DMS79 (cell line): ENCODE data around the gene GJC2.
A peak's percentile ranks its signal among the peaks of the same experiment; 100 is the strongest.

ENCODE experiments used
- DNase-seq: peaks from one replicate; lab custom pipeline; 2025; lab: John Stamatoyannopoulos, UW

Gene GJC2

DNA sequence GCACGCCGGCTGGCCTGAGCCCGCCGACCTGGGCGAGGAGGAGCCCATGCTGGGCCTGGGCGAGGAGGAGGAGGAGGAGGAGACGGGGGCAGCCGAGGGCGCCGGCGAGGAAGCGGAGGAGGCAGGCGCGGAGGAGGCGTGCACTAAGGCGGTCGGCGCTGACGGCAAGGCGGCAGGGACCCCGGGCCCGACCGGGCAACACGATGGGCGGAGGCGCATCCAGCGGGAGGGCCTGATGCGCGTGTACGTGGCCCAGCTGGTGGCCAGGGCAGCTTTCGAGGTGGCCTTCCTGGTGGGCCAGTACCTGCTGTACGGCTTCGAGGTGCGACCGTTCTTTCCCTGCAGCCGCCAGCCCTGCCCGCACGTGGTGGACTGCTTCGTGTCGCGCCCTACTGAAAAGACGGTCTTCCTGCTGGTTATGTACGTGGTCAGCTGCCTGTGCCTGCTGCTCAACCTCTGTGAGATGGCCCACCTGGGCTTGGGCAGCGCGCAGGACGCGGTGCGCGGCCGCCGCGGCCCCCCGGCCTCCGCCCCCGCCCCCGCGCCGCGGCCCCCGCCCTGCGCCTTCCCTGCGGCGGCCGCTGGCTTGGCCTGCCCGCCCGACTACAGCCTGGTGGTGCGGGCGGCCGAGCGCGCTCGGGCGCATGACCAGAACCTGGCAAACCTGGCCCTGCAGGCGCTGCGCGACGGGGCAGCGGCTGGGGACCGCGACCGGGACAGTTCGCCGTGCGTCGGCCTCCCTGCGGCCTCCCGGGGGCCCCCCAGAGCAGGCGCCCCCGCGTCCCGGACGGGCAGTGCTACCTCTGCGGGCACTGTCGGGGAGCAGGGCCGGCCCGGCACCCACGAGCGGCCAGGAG, 8.6 kb downstream of the GJC2 start:
- no peak for DNase-seq

DNA sequence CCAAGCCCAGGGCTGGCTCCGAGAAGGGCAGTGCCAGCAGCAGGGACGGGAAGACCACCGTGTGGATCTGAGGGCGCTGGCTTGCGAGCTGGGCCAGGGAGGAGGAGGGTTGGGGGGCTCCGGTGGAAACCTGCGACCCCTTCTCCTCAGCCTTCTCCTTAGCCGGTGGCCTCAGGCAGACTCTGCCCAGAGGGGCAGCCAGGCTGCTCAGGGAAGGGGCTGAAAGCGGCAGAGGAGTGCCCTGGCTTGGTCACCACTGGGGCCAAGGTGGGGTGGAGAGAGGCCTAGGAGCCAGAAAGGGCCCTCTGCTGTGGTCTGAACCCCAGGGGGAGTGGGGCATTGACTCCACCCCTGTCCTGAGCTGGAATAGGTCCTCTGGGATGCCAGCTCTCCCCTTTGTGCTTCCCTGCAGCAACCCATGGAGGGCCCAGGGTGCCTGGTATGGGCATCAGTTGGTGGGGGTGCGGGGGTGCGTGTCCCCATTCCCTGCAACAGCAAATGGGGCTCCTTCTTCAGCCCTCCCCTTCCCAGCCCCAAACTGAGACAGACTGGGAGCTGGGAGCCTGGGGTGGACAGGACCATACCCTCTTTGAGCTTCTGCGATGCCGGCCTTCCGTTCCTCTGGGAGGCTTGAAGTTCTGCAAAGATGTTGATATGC, 9.4 kb downstream of the GJC2 start:
- no peak for DNase-seq

DNA sequence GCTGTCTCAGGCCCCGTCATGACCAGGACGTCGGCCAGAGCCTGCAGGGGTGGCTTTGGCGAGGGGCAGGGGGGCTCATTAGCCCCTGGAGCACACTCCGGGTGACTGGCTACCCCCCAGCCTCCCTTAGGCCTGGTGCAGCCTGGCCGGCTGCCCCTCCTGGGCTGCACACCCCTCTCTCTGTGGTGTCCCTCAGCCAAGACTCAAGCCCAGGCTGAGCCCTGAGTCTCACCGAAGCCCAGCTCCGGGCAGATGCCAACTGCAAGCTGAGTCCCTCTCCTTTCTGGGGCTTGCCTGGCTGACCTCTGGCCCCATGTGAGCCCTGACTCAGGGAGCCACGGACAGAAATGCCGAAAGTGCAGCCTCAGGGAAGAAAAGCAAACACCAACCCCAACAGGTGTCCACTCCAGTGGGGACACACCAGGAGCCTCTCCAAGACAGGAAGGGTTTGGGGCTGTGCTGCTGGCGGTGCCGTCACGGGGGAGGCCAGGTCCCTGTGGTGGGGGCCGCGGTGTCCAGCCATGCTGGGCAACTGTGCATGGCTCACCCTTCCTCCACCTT, 10.6 kb downstream of the GJC2 start:
- no peak for DNase-seq

DNA sequence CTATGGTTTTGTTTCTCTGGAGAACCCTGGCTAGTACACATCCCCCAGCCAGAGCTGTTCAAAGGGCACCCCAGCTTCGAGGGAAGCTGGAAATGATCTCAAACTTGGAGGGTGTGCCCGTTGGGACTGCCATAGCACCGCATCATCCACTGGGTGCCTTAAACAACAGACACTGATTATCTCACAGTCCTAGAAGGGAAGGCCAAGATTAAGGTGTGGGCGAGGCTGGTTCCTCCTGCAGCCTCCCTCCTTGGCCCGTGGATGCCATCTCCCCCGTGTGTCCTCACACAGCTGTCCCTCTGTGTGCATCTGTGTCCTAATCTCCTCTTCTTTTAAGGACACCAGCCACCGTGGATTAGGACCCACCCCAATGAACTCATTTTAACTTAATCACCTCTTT, 11.6 kb downstream of the GJC2 start:
- DNase-seq, result no peak

DNA sequence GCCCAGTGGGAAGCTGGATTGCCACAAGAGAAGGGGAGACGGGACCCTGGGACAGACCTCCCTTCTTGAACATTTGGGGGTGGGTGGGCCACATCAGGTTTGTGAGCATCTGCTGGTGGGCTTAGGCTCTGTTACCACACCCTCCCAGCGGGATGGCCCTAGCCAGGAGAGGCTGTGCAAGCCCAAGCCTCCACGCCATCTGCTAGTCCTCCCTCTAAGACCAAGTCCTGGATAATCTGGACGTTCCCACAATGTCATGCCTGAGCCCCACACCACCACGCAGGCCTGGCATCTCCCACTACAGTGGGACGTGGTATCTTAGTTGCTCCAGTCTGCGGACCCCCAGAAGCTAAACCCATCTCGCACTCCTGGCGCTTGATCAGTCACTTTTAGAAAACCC, 12.1 kb downstream of the GJC2 start:
- DNase-seq, result no peak

DNA sequence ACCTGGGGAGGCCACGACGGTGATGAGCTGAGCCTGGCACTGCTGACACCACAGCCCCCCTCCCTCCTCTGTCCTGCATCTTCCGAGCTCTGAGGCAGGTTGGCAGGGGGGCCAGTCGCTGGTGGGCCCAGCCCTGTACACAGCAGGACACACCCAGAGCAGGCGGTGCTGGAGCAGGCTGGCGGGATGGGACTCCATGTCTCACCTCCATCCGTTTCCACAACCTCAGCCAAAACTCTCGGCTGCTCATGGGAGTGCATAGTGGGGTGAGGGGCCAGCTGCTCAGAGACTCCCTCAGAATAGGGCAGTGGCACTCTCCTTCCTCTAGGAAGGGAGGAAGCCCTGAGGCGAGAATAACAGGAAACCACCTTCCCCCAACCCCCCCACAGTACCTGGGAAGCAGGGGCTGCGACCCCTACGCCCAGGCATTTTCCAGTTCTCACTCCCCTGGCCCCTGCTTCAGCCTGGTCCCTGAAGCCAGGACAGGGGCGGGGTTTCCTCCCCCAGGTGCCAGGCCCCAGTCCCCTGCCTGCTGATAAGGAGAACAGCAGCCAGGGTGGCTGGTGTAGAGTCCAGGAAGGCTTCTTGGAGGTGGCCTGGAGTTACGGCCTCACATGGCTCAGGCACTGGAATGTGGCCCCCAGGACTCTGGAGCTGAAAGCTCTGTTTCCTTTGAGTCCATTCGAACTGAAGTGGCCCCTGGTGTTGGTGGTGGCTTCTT, 12.7 kb downstream of the GJC2 start:
- no peak for DNase-seq

DNA sequence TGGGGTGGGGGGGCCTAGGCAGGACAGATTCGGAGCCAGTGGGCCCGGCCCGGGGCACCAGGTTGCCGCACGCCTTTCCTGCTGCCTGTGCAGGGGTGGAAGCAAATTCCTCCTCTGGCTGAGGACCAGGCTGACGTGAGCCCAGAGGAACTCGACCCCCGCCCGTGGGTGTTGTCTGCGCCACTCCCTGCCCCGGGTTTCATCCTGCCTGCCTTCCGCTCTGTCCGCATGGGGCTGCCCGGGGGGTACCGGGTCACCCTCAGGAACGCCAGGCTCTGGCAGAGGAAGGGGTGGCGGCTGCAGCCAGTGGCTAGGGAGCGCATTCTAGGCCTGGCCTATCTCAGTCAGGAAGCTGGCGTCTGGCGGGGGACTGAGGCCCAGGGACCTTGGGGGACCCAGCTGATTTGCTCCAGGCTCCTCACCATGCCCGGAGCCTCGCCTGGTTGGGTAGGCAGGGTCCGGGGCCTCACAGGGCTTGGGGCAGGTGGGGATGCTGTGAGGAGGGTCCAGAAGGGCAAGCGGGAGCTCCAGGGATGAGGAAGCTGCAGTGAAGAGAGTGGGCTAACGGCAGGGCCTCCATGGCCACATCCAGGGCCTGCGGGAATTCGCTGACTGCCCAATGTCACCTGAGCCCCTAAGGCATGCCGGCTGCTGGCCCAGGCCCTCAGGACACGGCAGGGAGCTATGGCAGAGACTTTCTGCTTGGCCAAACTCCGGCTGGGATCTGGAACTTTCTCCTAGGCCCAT, 13.4 kb downstream of the GJC2 start:
- DNase-seq, result no peak

DNA sequence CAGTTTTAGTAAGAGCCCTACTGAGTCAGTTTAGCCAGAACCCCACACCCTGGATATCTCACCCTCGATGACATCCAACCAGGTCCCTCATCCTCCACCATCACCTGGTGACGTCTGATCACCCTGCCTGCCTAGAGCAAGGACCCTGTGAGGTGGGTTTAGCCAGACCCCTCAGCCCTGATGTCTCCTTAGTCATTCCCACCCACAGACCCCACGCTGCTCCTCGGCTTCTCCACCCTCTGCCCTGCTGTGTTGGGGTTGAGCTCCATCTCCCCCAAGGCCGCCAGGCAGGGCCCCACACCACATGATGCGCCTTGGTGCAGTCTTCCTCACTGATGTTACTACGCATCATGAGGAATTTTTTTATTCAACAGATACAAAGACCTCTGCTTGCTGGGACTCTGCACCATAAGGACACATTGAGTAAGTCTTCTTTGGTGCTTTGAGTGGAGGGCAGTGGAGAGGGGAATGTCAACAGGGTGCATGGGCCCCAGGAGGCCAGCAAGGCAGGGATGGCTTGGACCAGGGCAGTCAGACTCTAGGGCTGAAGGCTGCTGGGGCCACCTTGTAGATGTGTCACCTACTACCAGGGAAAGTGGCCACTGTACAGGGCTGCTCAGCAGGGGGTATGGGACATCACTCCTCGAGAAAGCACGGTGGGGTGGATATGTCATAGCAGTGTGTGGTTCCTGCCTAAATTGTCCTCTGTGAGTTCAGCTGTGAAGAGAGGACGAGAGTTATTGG, 14.2 kb downstream of the GJC2 start:
- DNase-seq, result no peak

DNA sequence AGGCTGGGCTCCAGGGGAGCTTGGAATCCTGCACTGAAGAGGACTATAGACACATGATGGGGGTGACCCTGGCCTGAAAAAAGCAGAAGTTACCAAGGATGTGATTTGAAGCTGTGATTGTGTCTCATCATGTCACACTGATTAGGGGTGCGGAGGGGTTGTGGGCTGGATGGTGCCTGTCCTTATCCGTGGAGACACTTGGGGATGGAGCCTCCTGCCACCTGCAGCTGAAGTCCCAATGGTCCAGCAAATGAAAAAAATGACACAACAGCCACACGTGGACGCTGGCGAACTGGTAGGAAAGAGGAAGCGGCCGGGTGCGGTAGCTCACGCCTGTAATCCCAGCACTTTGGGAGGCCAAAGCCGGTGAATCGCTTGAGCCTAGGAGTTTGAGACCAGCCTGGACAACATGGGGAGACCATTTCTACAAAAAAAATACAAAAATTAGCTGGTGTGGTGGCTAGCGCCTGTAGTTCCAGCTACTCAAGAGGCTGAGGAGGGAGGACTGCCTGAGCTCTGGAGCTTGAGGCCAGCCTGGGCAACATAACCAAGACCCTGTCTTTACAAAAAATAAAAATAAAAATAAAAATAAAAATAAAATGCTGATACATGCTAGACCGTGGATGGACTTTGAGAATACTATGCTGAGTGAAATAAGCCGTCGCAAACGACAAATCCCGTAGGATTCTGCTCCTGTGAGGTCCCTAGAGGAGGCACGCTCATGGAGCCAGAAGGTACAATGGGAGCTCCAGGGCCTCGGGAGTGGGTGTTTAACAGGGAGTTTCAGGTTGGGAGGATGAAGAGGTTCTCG, 15.0 kb downstream of the GJC2 start:
- DNase-seq, result no peak

DNA sequence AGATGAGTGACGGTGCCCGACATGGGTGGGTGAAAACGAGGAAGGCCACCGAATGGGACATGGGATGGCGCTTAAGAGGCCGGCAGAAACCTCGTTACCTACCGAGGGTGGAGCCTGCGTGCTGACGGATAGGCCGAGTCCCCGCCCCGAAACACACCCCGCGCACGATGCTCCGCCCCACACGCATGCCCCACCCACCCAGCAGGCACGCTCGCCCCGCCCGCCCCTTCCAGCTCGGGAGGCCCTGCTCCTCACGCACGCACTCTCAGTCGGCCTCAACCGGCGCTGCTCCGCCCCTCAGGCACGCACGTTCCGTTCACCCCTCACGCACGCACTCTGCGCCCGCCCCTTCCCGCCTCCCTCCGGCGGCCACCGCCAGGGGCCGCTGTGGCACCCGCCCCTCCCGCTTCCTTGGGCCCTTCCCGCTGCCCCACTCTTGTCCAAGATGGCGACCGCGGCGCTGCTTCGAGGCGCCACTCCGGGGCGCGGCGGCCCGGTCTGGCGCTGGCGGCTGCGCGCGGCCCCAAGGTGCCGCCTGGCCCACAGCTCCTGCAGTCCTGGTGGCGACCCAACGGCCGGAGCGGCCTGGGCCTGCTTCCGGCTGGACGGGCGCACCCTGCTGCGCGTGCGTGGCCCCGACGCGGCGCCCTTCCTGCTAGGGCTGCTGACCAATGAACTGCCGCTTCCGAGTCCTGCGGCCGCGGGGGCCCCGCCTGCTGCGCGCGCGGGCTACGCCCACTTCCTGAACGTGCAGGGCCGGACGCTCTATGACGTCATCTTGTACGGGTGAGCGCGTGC, 15.8 kb downstream of the GJC2 start, which contains the start of gene IBA57:
IBA57 (plus strand) TSS at position 433 of the 798 bp plus-strand sequence; CDS start at position 446, 13 bp downstream.
- peak; percentile 93 for DNase-seq

DNA sequence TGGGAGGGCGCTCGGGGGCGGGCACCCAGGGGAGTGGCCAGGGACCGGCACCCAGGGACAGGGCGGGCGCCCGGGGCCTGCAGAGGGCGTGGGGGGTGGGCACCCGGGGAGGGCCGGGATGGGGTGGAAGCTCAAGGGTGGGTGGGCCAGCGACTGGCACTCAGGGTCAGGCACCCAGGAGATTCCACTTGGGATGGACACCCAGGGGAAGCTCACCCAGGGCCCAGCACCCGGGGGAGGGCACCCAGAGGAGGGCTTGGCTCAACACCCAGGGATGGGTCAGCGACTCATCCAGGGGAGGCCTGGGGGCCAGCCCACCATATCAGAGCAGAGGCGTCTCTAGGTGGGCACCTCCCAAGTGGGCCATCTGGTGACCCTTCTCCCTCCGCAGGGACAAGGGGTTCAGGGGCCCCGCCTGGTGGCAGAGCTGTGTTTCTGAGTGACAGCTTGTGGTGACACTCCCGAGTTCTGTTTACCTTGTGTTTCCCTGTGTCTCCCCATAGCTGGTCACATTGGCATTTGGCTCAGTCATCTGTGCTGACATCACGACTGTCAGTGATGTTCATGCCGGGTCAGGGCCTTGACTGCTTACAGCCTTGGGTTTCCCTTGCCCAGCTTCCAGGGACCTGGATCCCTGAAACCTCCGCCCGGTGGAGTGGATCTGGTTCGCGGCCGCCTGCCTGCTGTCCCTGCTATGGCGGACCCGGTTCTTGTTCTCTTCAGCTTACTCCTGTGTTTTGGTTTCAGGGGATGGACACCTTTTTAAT, 16.6 kb downstream of the GJC2 start:
- peak; percentile 23 for DNase-seq

DNA sequence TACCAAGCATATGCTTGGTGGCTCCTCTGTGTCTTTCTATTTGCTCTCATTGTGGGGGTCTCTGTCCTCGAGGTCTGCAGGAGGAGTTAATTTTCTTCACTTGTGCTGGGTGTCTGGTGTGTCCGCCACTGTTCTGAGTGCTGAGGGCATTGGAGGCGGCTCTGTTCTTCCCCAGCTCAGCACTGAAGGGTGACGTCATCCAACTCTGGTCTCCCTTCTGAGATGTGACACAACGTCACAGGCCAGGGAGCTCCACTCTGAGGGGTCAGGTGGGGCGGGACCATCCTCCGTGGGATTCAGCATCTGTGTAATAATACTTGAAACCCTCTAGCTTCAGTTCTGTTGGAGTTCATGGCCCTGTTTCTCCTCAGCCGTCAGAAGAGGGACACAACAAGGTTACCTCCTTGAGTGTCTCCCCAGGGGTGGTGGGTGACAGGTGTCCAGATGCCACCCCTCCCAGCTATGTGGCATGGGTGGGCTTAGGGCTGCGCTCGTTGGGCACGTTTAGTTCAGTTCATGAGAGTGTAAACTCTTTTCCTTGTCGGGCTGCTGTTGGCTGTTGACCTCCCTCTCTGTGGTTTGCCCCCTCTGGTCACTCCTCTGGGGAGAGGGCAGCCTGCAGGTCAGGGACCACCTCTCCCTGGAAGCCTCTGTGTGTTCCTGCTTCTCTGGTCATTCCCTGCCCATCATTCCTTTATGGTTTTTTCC, 19.0 kb downstream of the GJC2 start:
- no peak for DNase-seq

DNA sequence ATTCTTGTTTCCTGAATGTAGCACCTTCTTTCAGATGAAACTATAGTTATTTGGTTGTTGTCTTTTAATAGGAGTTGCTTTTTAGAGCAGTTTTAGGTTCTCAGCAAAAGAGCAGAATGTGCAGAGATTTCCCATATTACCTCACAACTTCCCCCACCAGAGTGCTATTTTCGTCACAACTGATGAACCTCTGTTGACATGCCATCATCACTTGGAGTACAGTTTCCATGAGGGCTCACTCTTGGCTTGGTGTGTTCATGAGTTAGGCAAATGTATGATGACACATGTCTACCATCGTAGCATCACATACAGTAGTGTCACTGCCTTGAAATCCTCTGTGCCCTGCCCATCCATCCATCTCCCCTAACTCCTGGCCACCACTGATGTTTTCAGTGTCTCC, 19.6 kb downstream of the GJC2 start:
- DNase-seq, result no peak

DNA sequence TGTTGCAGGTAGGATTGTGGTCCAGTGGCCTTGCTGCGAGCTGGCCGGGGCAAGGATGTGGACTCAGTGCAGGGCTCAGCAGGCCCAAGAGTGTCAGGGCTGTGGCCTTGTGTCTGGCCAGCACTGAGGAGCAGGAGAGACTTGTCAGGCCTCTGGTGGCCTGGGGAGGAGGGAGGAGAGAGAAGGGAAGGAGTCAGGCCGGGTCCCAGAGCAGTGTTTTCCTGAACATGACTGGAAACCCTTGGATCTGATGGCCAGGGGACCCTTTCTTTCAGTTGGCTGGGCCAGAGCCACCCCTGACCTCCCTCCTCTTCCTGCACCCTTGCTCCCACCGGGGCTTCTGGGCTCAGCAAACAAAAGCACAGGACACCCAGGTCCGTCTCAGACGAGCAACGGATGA, 20.9 kb downstream of the GJC2 start:
- DNase-seq, result no peak

DNA sequence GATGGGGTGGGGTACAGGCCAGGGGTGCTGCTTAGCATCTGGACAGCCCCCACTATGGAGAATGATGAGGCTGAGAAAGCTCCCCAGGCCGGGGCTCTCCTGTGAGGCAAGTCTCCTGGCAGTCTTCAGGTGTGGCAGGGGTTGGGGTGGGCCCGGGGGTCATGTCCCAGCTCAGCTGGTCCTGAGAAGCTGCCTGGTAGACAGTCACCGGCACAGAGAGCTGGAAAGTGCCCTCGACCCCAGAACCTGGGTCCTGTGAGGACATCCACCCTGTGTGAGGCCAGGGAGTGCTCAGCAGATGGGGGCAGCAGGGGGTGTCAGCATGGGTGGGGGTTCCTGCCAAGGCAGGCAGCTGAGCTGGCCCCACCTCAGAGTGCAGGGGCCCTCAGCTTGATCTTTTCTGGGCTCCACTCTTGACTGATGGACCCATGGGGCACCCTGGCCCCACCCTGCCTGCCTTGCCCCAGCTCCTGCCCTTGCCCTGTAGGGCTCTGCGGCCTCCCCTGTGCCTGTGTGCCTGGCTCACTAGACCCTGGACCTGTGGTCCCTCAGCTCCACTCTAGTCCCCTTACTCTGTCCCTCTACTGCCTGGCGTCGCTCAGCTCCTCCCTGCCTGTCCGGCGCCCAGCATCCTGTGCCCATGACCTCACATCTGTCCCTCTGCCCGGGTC, 21.6 kb downstream of the GJC2 start:
- no peak for DNase-seq

DNA sequence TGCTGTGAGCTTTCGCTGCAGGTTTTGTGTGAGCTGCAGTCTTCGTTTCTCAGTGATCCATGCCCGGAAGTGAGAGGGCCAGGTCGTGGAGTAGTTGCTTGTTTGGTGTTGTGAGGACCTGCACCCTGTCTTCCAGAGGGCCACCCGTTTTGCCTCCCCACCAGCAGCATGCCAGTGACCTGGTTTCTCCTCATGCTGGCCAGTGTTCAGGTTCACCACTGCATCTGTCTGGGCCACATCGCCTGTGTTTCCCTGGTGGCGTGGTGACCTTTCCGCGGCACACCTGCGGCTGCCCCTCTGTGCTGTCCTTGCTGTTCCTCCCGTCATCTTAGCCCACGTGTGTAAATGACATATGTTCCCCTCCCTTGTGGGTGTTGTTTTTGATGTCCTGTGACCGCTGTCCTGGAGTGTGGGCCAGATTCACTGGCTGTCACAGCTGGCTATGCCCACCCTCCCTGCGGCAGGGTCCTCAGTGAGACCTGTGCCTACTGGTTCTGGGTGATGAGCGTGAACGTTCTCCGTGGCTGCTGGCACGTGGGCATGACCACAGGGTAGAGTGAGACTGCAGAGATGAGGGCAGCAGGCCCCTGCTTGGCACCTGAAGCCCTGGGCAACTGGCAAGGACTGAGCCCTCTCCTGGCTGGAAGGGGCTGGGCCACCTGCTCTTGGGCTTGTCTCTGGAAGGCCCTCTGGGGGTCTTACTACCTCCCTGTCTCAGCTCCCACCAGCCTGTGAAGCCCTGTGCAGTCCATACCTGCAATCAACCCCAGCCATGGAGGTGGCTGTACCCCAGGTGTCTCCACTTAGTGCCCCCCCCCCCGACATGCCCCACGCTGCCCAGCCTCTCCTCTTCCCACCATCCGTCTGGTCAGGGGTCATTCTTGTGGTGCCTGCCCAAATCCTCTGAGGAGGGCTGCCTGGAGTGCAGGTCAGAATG, 23.1 kb downstream of the GJC2 start:
- no peak for DNase-seq
